Raji (cell line): ENCODE measurements around the gene NFAT5.

Source experiments
- POLR2A ChIP-seq: IDR thresholded peaks from 2 replicates; pipeline ENCODE4 v1.6.1; 2011; ENCODE audit warnings: low read depth, low read length, control low read depth; ENCODE audit not compliant: insufficient read depth

NFAT5 gene

GRCh38 chr16:69672315-69672997, 106.7 kb downstream of the NFAT5 start:
- TF ChIP-seq POLR2A: no peak

GRCh38 chr16:69672998-69673713, 107.4 kb downstream of the NFAT5 start:
- TF ChIP-seq POLR2A: no peak

GRCh38 chr16:69680358-69680757, 114.6 kb downstream of the NFAT5 start:
- TF ChIP-seq POLR2A: no peak

GRCh38 chr16:69688589-69688988, 122.8 kb downstream of the NFAT5 start:
- TF ChIP-seq POLR2A: no peak

- TF ChIP-seq POLR2A: no peak
Observed at GRCh38 chr16:69691980-69692911, 126.5 kb downstream of the NFAT5 start.

GRCh38 chr16:69693916-69694315, 128.2 kb downstream of the NFAT5 start:
- no peak for TF ChIP-seq POLR2A

GRCh38 chr16:69698404-69698803, 132.6 kb downstream of the NFAT5 start:
- no peak for TF ChIP-seq POLR2A

GRCh38 chr16:69699915-69700314, 134.1 kb downstream of the NFAT5 start:
- TF ChIP-seq POLR2A: no peak

GRCh38 chr16:69701452-69701851, 135.7 kb downstream of the NFAT5 start:
- TF ChIP-seq POLR2A: no peak

- no peak for TF ChIP-seq POLR2A
Observed at GRCh38 chr16:69701866-69702265, 136.1 kb downstream of the NFAT5 start.

- no peak for TF ChIP-seq POLR2A
Observed at GRCh38 chr16:69703638-69704037, 137.9 kb downstream of the NFAT5 start.

- TF ChIP-seq POLR2A: no peak
Observed at GRCh38 chr16:69706256-69706974, 140.6 kb downstream of the NFAT5 start.

GRCh38 chr16:69706975-69707340, 141.2 kb downstream of the NFAT5 start:
- TF ChIP-seq POLR2A: no peak

GRCh38 chr16:69707920-69708683, 142.3 kb downstream of the NFAT5 start:
- no peak for TF ChIP-seq POLR2A
